Kidney (tissue), 14 donors: ENCODE measurements around the gene KHSRP. TPM values are rescaled to one million over a fixed set of nuclear protein-coding genes. Genes with fewer than 3 reads are reported as not detected.

ENCODE experiments used
- DNase-seq, 5 donors: peaks; one replicate each; pipeline ENCODE4 v3.0.0-alpha.2; 2013 to 2020
- FAIRE-seq: peaks from 2 replicates; lab custom pipeline; 2012; peaks lifted over from hg19 to GRCh38; lab: Jason Lieb, UNC
- H3K27ac ChIP-seq, 2 donors: one replicate each; pipeline ENCODE4 v1.7.0; 2013; ENCODE audit warnings: low read depth in 2 of 2, low read length in 2 of 2, inconsistent platforms in 1 of 2
- H3K27me3 ChIP-seq: one replicate; pipeline ENCODE4 v1.7.1; 2013; ENCODE audit warnings: low read length, inconsistent platforms; ENCODE audit not compliant: control insufficient read depth, insufficient read depth
- H3K36me3 ChIP-seq, 3 donors: one replicate each; pipeline versions ENCODE4 v1.7.0 to v1.7.1; 2013; ENCODE audit warnings: low read length in 3 of 3, control low read depth in 1 of 3, inconsistent platforms in 1 of 3; ENCODE audit not compliant: insufficient read depth in 3 of 3, control insufficient read depth in 2 of 3
- H3K4me1 ChIP-seq, 3 donors: one replicate each; pipeline versions ENCODE4 v1.7.0 to v1.7.1; 2013; ENCODE audit warnings: low read length in 3 of 3, inconsistent platforms in 1 of 3, low read depth in 1 of 3; ENCODE audit not compliant: control insufficient read depth in 2 of 3, insufficient read depth in 2 of 3
- H3K4me3 ChIP-seq, 3 donors: one replicate each; pipeline versions ENCODE4 v1.7.0 to v1.8.1; 2013; ENCODE audit warnings: low read length in 3 of 3, control low read depth in 1 of 3, inconsistent platforms in 1 of 3
- H3K9ac ChIP-seq, 3 donors: one replicate each; pipeline versions ENCODE4 v1.7.0 to v1.7.1; 2013; ENCODE audit warnings: low read length in 3 of 3, control low read depth in 1 of 3, inconsistent platforms in 1 of 3
- H3K9me3 ChIP-seq, 3 donors: one replicate each; pipeline versions ENCODE4 v1.7.0 to v1.7.1; 2013; ENCODE audit warnings: low read length in 3 of 3, control low read depth in 1 of 3, inconsistent platforms in 1 of 3; ENCODE audit not compliant: control insufficient read depth in 2 of 3, insufficient read depth in 1 of 3
- CTCF ChIP-seq: IDR thresholded peaks from 3 replicates; pipeline ENCODE4 v1.5.1; 2012; ENCODE audit warnings: mild to moderate bottlenecking, moderate library complexity, borderline replicate concordance; ENCODE audit not compliant: insufficient read depth; ENCODE audit errors: extremely low read depth
- intact Hi-C: fragments of 100-400 bp; cut with DNase I; formaldehyde crosslinking; loops from one replicate; pipeline ENCODE4 v1.11.1; 2022
- microRNA-seq: library from miRNA; unstranded; fragments of <30 nt; microRNA quantifications from one replicate; pipeline ENCODE4 v1.2.0, GENCODE V29; 2020
- polyA plus RNA-seq: library from polyadenylated mRNA; stranded (reverse); fragments of 350-450 nt; fragmentation: Illumina TruSeq; extraction: RNeasy Lipid Tissue Mini Kit (QIAGEN cat#74804); gene quantifications from one replicate; pipeline ENCODE4 v1.2.3, GENCODE V29; 2014; ENCODE audit warnings: low read depth, low replicate concordance; ENCODE audit not compliant: insufficient read depth
- total RNA-seq: library from RNA; stranded (reverse); fragmentation: NEBNext Ultra II Directional; extraction: Animal tissue kit (Norgen Biotek cat#: 25700); gene quantifications from one replicate; pipeline ENCODE4 v1.2.1, GENCODE V29; 2021
- donor health status: control.
- donor health status: control.
- donor health status: control.
- donor health status: control.
- donor health status: control.
- donor health status: DM: yes; HTN: yes; CAD: no.
- donor health status: Normal renal cell carcinoma (clear cell type).

Gene KHSRP
- total and polyA plus RNA-seq, 2 donors from 2014 or later, result 52.9 to 175 TPM

- TF ChIP-seq CTCF, result no peak
- no peak overlapping the region for H3K9ac ChIP-seq
- no peaks in the 10 kb centered on the region for H3K9me3 ChIP-seq
- H3K27me3 ChIP-seq, result no peaks in the 10 kb centered on the region
- no peak overlapping the region for H3K27ac ChIP-seq
- intact Hi-C loops, result no loop called here
- peaks cover 0 to 12% (median 9%) of the 10 kb centered on the region in 3 donors for H3K36me3 ChIP-seq
- no peak overlapping the region for H3K4me3 ChIP-seq
- FAIRE-seq (no peak), DNase-seq (no peak)
- peaks cover 0 to 6% (median 0%) of the 10 kb centered on the region in 3 donors for H3K4me1 ChIP-seq
These were observed 60.3 kb downstream of the KHSRP start for GRCh38 chr19:6364353-6364752.

Small RNA genes lying within 50 kb of the gene (microRNA-seq; reads per million reads assigned to microRNA genes)
- gene MIR3940, result 2.4 reads per million
- not detected for gene MIR6790
- gene MIR6885, result not detected

Other genes starting within 250 kb of the KHSRP start
- gene MLLT1, start 144.8 kb downstream of the KHSRP start, total RNA-seq, result 53.2 TPM
- gene MLLT1, start 144.8 kb downstream of the KHSRP start, polyA plus RNA-seq, result 32.0 TPM
- not detected for gene ACER1, start 91.2 kb downstream of the KHSRP start, total RNA-seq
- not detected for gene ACER1, start 91.2 kb downstream of the KHSRP start, polyA plus RNA-seq
- 63.7 TPM for gene CLPP, start 63.3 kb downstream of the KHSRP start, total RNA-seq
- 104 TPM for gene CLPP, start 63.3 kb downstream of the KHSRP start, polyA plus RNA-seq
- gene ALKBH7, start 52.0 kb downstream of the KHSRP start, total RNA-seq, result 70.3 TPM
- 175 TPM for gene ALKBH7, start 52.0 kb downstream of the KHSRP start, polyA plus RNA-seq
- 2.0 TPM for gene PSPN, start 48.9 kb downstream of the KHSRP start, total RNA-seq
- gene PSPN, start 48.9 kb downstream of the KHSRP start, polyA plus RNA-seq, result 1.9 TPM
- gene GTF2F1, start 31.6 kb downstream of the KHSRP start, total RNA-seq, result 61.7 TPM
- gene GTF2F1, start 31.6 kb downstream of the KHSRP start, polyA plus RNA-seq, result 44.1 TPM
- gene SLC25A41, start 9.0 kb upstream of the KHSRP start, total RNA-seq, result 0.28 TPM
- gene SLC25A41, start 9.0 kb upstream of the KHSRP start, polyA plus RNA-seq, result 0.69 TPM
- gene SLC25A23, start 35.0 kb upstream of the KHSRP start, total RNA-seq, result 76.6 TPM
- 69.2 TPM for gene SLC25A23, start 35.0 kb upstream of the KHSRP start, polyA plus RNA-seq
- gene CRB3, start 39.5 kb upstream of the KHSRP start, total RNA-seq, result 58.2 TPM
- gene CRB3, start 39.5 kb upstream of the KHSRP start, polyA plus RNA-seq, result 51.9 TPM
- 8.2 TPM for gene DENND1C, start 57.0 kb upstream of the KHSRP start, total RNA-seq
- 2.6 TPM for gene DENND1C, start 57.0 kb upstream of the KHSRP start, polyA plus RNA-seq
- gene TUBB4A, start 77.5 kb upstream of the KHSRP start, total RNA-seq, result 4.4 TPM
- gene TUBB4A, start 77.5 kb upstream of the KHSRP start, polyA plus RNA-seq, result 11.3 TPM
- gene TNFSF9, start 106.2 kb upstream of the KHSRP start, total RNA-seq, result 1.1 TPM
- 0.62 TPM for gene TNFSF9, start 106.2 kb upstream of the KHSRP start, polyA plus RNA-seq
- 0.76 TPM for gene CD70, start 166.3 kb upstream of the KHSRP start, total RNA-seq
- not detected for gene CD70, start 166.3 kb upstream of the KHSRP start, polyA plus RNA-seq
- 2.5 TPM for gene TNFSF14, start 245.3 kb upstream of the KHSRP start, total RNA-seq
- gene TNFSF14, start 245.3 kb upstream of the KHSRP start, polyA plus RNA-seq, result not detected